ENCODE data around the gene SPECC1. TPM values are rescaled to one million over a fixed set of nuclear protein-coding genes. Genes with fewer than 3 reads are reported as not detected.

SPECC1 gene
- total and polyA plus RNA-seq, 2 of the 4 experiments (the other 2 are of a cell fraction): 16.9 to 26.2 TPM

GRCh38 chr17:20236578-20237227 is 227.5 kb downstream of the SPECC1 start:
- no peak for ATAC-seq (ENCODE audit: low read depth)
- Histone ChIP-seq H2AFZ (replicated peaks; ENCODE audit: low read length, poor library complexity) (no peak overlapping the region), H3K9me3 (ENCODE audit: control insufficient read depth, insufficient read depth, low read length) (no peaks in the 10 kb centered on the region), H3K79me1 (ENCODE audit: low read depth in 1 of 2, low read length in 2 of 2) (peaks cover 0 to 3% of the 10 kb centered on the region in 2 experiments; a peak in 1 of 4 replicates), H3K4me1 (ENCODE audit: control insufficient read depth, insufficient read depth, low read length) (no peaks in the 10 kb centered on the region), H3K18ac (ENCODE audit: low read depth, low read length) (no peak overlapping the region), H3K27me3 (ENCODE audit: control insufficient read depth, insufficient read depth, low read length) (no peaks in the 10 kb centered on the region), H3K4me3 (ENCODE audit: insufficient read depth, low read depth, low read length) (no peak overlapping the region), H2AK9ac (replicated peaks; ENCODE audit: low read depth, low read length, poor library complexity) (no peak overlapping the region), H3K9ac (ENCODE audit: low read depth, low read length) (no peak overlapping the region), H3K23ac (ENCODE audit: low read depth, low read length) (no peak overlapping the region), H3K4ac (ENCODE audit: low read depth, low read length) (no peak overlapping the region), H2BK5ac (ENCODE audit: low read depth, low read length, poor library complexity, severe bottlenecking) (no peak overlapping the region), H4K8ac (ENCODE audit: low read depth in 2 of 2, low read length in 2 of 2) (no peak overlapping the region), H3K9me1 (ENCODE audit: insufficient read depth, low read length) (peaks cover 5% of the 10 kb centered on the region; the same call in 1 of the 2 replicates), H2AK5ac (ENCODE audit: low read depth, low read length) (no peak overlapping the region), H3K56ac (ENCODE audit: extremely low read depth, insufficient read depth, low read length) (no peak overlapping the region), H3K4me2 (ENCODE audit: low read depth, low read length) (no peak overlapping the region), H2BK20ac (ENCODE audit: low read depth, low read length) (no peak overlapping the region), H4K91ac (ENCODE audit: insufficient read depth, low read depth, low read length) (no peak overlapping the region), H4K5ac (ENCODE audit: low read depth, low read length) (no peak overlapping the region), H3K14ac (replicated peaks; ENCODE audit: low read depth, low read length) (no peak overlapping the region), H2BK120ac (ENCODE audit: low read depth, low read length) (no peak overlapping the region), H3K27ac (ENCODE audit: insufficient read depth, low read length) (no peak overlapping the region), H4K20me1 (ENCODE audit: insufficient read depth, low read length) (no peaks in the 10 kb centered on the region), H2BK15ac (ENCODE audit: low read depth, low read length) (no peak overlapping the region), H3K36me3 (ENCODE audit: control insufficient read depth, insufficient read depth, low read length) (peaks cover 28% of the 10 kb centered on the region)
- in situ Hi-C loops (cut with MboI; ENCODE audit: low sequenced_read_pairs): no loop called here
- no CpG with 5 or more reads among the region's 5 CpGs for WGBS, 2 experiments (ENCODE audit: extremely low coverage in 2 of 2, insufficient read length in 1 of 2)
- CTCF ChIA-PET: interaction anchor here (0.6 kb wide), 1 partner anchor 48 kb away, joined by 5 read pairs; no protein-coding TSS in a partner anchor
- POLR2A ChIA-PET (ENCODE audit: unreplicated experiment): no interaction called here
- no peak for DNase-seq
- BruUV-seq (replicated peaks): no TSS peak
- TF ChIP-seq RCOR1 (IDR thresholded peaks at IDR 0.05; ENCODE audit: insufficient replicate concordance, low read length): no peak
- TF ChIP-seq CTCF (conservative IDR thresholded peaks at IDR 0.05; ENCODE audit: low read depth, low read length): no peak
- TF ChIP-seq NFE2L2 (IDR thresholded peaks at IDR 0.05; ENCODE audit: low read depth, low read length): no peak
- TF ChIP-seq MAFK (IDR thresholded peaks at IDR 0.05; ENCODE audit: low read depth, low read length): no peak
- TF ChIP-seq SMC3 (IDR thresholded peaks at IDR 0.05; ENCODE audit: low read depth, low read length): no peak
- no peak for TF ChIP-seq CEBPB (IDR thresholded peaks at IDR 0.05; ENCODE audit: low read depth, low read length)
- TF ChIP-seq CHD1 (IDR thresholded peaks at IDR 0.05; ENCODE audit: low read depth, low read length): no peak
- TF ChIP-seq ELK1 (IDR thresholded peaks at IDR 0.05; ENCODE audit: borderline replicate concordance, low read depth, low read length): no peak
- no peak for TF ChIP-seq POLR2A (IDR thresholded peaks at IDR 0.05; ENCODE audit: low read depth, low read length)
- no peak for TF ChIP-seq BHLHE40 (IDR thresholded peaks at IDR 0.05; ENCODE audit: low read depth, low read length)
- TF ChIP-seq RAD21 (IDR thresholded peaks at IDR 0.05; ENCODE audit: low read length): no peak
- TF ChIP-seq FOS (IDR thresholded peaks at IDR 0.05; ENCODE audit: low read depth, low read length): no peak
- TF ChIP-seq USF2 (IDR thresholded peaks at IDR 0.05; ENCODE audit: low read depth, low read length): no peak
- TF ChIP-seq RFX5 (IDR thresholded peaks at IDR 0.05; ENCODE audit: low read depth, low read length): no peak
- TF ChIP-seq MAZ (IDR thresholded peaks at IDR 0.05; ENCODE audit: borderline replicate concordance, low read depth, low read length): no peak
- no peak for TF ChIP-seq MXI1 (IDR thresholded peaks at IDR 0.05; ENCODE audit: borderline replicate concordance, low read depth, low read length)
- dilution Hi-C loops (cut with HindIII; ENCODE audit: low sequenced_read_pairs, unreplicated experiment): no loop called here
- intact Hi-C loops (cut with micrococcal nuclease): no loop called here

All from IMR-90 (cell line).